SK-N-DZ (cell line): ENCODE measurements around the gene UNC119B.

Experiments
- DNase-seq: peaks from one replicate; pipeline ENCODE4 v3.0.0-alpha.2; 2015; ENCODE audit warnings: low spot score

Gene UNC119B

GRCh38 chr12:120764816-120765215, 54.6 kb downstream of the UNC119B start:
- no peak for DNase-seq

- DNase-seq: no peak
These were observed 56.3 kb downstream of the UNC119B start for GRCh38 chr12:120766566-120766965.

GRCh38 chr12:120767071-120768024, 57.1 kb downstream of the UNC119B start:
- no peak for DNase-seq

- no peak for DNase-seq
These were observed 60.8 kb downstream of the UNC119B start for GRCh38 chr12:120771097-120771496.
